Glutamatergic neuron (in vitro differentiated cells): ENCODE results near the gene SDHB. TPM values are rescaled to one million over a fixed set of nuclear protein-coding genes. Genes with fewer than 3 reads are reported as not detected.

Experiments
- DNase-seq: peaks from one replicate; pipeline ENCODE4 v3.0.0; 2022
- H3K27ac Mint-ChIP-seq: one replicate; pipeline ENCODE4 v1.8.0; 2020; ENCODE audit warnings: mild to moderate bottlenecking, mixed read lengths, inconsistent platforms; ENCODE audit not compliant: unreplicated experiment
- H3K27me3 Mint-ChIP-seq: one replicate; pipeline ENCODE4 v1.8.0; 2020; ENCODE audit warnings: mild to moderate bottlenecking, moderate library complexity, mixed read lengths, inconsistent platforms; ENCODE audit not compliant: unreplicated experiment
- H3K36me3 Mint-ChIP-seq: one replicate; pipeline ENCODE4 v1.8.0; 2020; ENCODE audit warnings: mild to moderate bottlenecking, mixed read lengths, inconsistent platforms; ENCODE audit not compliant: unreplicated experiment
- H3K4me1 Mint-ChIP-seq: one replicate; pipeline ENCODE4 v1.8.0; 2020; ENCODE audit warnings: mild to moderate bottlenecking, low read depth, mixed read lengths, inconsistent platforms; ENCODE audit not compliant: unreplicated experiment
- H3K4me3 Mint-ChIP-seq: one replicate; pipeline ENCODE4 v1.8.0; 2020; ENCODE audit warnings: mild to moderate bottlenecking, mixed read lengths, inconsistent platforms; ENCODE audit not compliant: unreplicated experiment
- H3K9me3 Mint-ChIP-seq: one replicate; pipeline ENCODE4 v1.8.0; 2020; ENCODE audit warnings: mild to moderate bottlenecking, moderate library complexity, mixed read lengths, inconsistent platforms; ENCODE audit not compliant: unreplicated experiment
- total RNA-seq: library from RNA; stranded (reverse); fragmentation: NEBNext Ultra II Directional; extraction: Animal tissue kit (Norgen Biotek cat#: 25700); gene quantifications from one replicate; pipeline ENCODE4 v1.2.1, GENCODE V29; 2021; ENCODE audit not compliant: unreplicated experiment
- TF ChIP-seq, protein P1 (sequence below): fragments of 200-600 bp; sonication (generic); IDR thresholded peaks from one replicate; pipeline ENCODE4 v1.5.0; 2021; ENCODE audit not compliant: partially characterized antibody, unreplicated experiment

Gene SDHB
- total RNA-seq, 1 donor from 2014 or later = 58.9 TPM

DNA sequence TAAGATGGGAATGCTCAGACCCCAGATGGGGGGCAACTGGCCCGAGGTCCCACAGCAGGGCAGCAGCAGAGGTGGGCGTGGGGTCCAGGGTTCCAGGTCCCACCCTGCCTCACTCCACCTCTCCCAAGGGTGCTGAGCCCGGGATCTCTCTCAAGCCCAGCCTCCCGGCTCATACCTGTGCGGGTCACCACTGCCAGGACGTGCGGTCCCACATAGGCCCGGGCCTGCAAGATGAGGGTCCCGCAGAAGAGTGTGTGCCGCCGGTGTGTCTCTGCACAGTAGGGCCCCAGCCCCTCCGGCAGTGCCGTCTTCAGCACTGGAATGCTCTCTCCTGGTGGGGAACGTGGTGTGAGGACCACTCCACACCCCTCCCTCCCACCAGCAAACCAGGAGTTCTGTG lies 57.0 kb downstream of the SDHB start:
- Mint-ChIP-seq H3K36me3 (no peaks in the 10 kb centered on the region), H3K27me3 (peaks cover 7% of the 10 kb centered on the region), H3K4me3 (no peak overlapping the region), H3K4me1 (no peaks in the 10 kb centered on the region), H3K9me3 (peaks cover 1% of the 10 kb centered on the region), H3K27ac (no peak overlapping the region)
- no peak for DNase-seq
- TF ChIP-seq, protein P1, sequence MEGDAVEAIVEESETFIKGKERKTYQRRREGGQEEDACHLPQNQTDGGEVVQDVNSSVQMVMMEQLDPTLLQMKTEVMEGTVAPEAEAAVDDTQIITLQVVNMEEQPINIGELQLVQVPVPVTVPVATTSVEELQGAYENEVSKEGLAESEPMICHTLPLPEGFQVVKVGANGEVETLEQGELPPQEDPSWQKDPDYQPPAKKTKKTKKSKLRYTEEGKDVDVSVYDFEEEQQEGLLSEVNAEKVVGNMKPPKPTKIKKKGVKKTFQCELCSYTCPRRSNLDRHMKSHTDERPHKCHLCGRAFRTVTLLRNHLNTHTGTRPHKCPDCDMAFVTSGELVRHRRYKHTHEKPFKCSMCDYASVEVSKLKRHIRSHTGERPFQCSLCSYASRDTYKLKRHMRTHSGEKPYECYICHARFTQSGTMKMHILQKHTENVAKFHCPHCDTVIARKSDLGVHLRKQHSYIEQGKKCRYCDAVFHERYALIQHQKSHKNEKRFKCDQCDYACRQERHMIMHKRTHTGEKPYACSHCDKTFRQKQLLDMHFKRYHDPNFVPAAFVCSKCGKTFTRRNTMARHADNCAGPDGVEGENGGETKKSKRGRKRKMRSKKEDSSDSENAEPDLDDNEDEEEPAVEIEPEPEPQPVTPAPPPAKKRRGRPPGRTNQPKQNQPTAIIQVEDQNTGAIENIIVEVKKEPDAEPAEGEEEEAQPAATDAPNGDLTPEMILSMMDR = no peak

GRCh38 chr1:16993521-16994038 lies 60.3 kb downstream of the SDHB start:
- Mint-ChIP-seq H3K4me1 (no peaks in the 10 kb centered on the region), H3K9me3 (peaks cover 1% of the 10 kb centered on the region), H3K4me3 (no peak overlapping the region), H3K27ac (no peak overlapping the region), H3K36me3 (no peaks in the 10 kb centered on the region), H3K27me3 (peaks cover 7% of the 10 kb centered on the region)
- no peak for DNase-seq
- TF ChIP-seq, protein P1 = no peak

DNA sequence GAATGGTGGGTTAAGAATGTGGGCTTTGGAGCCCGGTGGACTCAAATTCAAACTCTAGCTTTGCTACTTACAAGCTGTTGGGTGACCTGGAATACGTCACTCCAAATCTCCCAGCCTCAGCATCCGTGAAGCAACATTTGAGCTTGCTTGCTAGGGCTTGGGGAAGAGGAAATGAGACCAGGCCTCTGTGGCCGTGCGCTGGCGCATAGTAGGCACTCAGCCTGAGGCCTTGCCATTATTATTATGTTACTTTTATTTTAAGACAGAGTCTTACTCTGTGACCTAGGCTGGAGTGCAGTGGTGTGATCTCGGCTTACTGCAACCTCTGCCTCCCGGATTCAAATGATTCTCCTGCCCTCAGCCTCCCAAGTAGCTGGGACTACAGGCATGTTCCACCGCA lies 61.2 kb downstream of the SDHB start:
- Mint-ChIP-seq H3K36me3 (no peaks in the 10 kb centered on the region), H3K4me1 (no peaks in the 10 kb centered on the region), H3K27ac (no peak overlapping the region), H3K4me3 (no peak overlapping the region), H3K9me3 (peaks cover 1% of the 10 kb centered on the region), H3K27me3 (peaks cover 6% of the 10 kb centered on the region)
- TF ChIP-seq, protein P1 = no peak
- no peak for DNase-seq

GRCh38 chr1:16992102-16992501 lies 61.7 kb downstream of the SDHB start:
- peaks cover 1% of the 10 kb centered on the region for H3K9me3 Mint-ChIP-seq
- H3K27ac Mint-ChIP-seq = no peak overlapping the region
- DNase-seq = no peak
- H3K36me3 Mint-ChIP-seq = no peaks in the 10 kb centered on the region
- TF ChIP-seq, protein P1 = no peak
- no peaks in the 10 kb centered on the region for H3K4me1 Mint-ChIP-seq
- H3K27me3 Mint-ChIP-seq = peaks cover 6% of the 10 kb centered on the region
- H3K4me3 Mint-ChIP-seq = no peak overlapping the region

DNA sequence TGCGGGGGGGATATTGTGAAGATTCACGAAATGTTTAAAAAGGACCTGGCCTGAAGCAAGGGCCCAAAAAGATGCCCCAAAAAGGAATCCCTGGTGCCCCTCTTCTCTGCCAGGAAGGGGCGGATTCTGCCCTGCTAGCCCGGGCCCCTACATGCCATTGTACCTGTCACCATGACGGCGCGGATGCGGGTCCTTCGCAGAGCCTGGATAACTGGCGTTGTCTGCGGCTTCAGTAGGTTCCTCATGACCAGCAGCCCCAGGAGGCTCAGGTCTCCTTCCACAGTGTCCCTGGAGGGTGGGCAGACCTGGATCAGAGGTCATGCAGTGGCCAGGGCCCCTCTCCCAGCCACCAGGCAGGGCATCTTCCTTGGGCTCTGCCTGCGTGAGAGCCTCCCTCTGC lies 62.3 kb downstream of the SDHB start:
- Mint-ChIP-seq H3K36me3 (no peaks in the 10 kb centered on the region), H3K27me3 (peaks cover 6% of the 10 kb centered on the region), H3K4me1 (no peaks in the 10 kb centered on the region), H3K27ac (no peak overlapping the region), H3K9me3 (peaks cover 1% of the 10 kb centered on the region), H3K4me3 (no peak overlapping the region)
- TF ChIP-seq, protein P1 = no peak
- no peak for DNase-seq
